GM12874 (cell line): ENCODE data around the gene ADH1B.

Experiments used
- CTCF ChIP-seq: IDR thresholded peaks from 2 replicates; pipeline ENCODE4 v1.5.1; 2011; ENCODE audit warnings: low read depth, mild to moderate bottlenecking, control low read depth, low read length, moderate library complexity; ENCODE audit not compliant: insufficient read depth

ADH1B gene

GRCh38 chr4:99321241-99322191 lies at the start of gene ADH1B:
Gene ADH1B, minus strand, starts transcription at chr4:99321401. Its CDS starts 70 bp downstream, at chr4:99321331.
- no peak for TF ChIP-seq CTCF

GRCh38 chr4:99366491-99366890 lies 45.3 kb upstream of the ADH1B start:
- TF ChIP-seq CTCF = no peak

GRCh38 chr4:99362768-99363167 lies 41.6 kb upstream of the ADH1B start:
- TF ChIP-seq CTCF = no peak

GRCh38 chr4:99361899-99362275 lies 40.7 kb upstream of the ADH1B start:
- no peak for TF ChIP-seq CTCF

- no peak for TF ChIP-seq CTCF
These were observed 40.2 kb upstream of the ADH1B start for GRCh38 chr4:99361268-99361898.

GRCh38 chr4:99359480-99360204 lies 38.4 kb upstream of the ADH1B start:
- TF ChIP-seq CTCF = no peak

GRCh38 chr4:99357948-99358347 lies 36.7 kb upstream of the ADH1B start:
- no peak for TF ChIP-seq CTCF
